ENCODE measurements around the gene SRSF5. TPM values are rescaled to one million over a fixed set of nuclear protein-coding genes. Genes with fewer than 3 reads are reported as not detected.
"Not testable (repeated sequence)": the region's sequence is repeated elsewhere in the genome, so short reads cannot be mapped to it uniquely, and the experiment has no call there.

The SRSF5 gene
- total RNA-seq, 1 donor from 2014 or later: 304 TPM

- Mint-ChIP-seq H3K27ac (no peak overlapping the region), H3K27me3 (ENCODE audit: insufficient read depth) (peaks cover 15% of the 10 kb centered on the region), H3K4me3 (no peak overlapping the region), H3K36me3 (ENCODE audit: low read depth) (no peaks in the 10 kb centered on the region), H3K4me1 (ENCODE audit: low read depth) (no peaks in the 10 kb centered on the region), H3K9me3 (no peaks in the 10 kb centered on the region)
- no peak for DNase-seq (ENCODE audit: low spot score)
- intact Hi-C loops (cut with micrococcal nuclease): no loop called here
Measured at GRCh38 chr14:69797573-69798338, 30.8 kb downstream of the SRSF5 start.

GRCh38 chr14:69798339-69798735 is 31.4 kb downstream of the SRSF5 start:
- no peaks in the 10 kb centered on the region for H3K4me1 Mint-ChIP-seq (ENCODE audit: low read depth)
- no peak overlapping the region for H3K27ac Mint-ChIP-seq
- intact Hi-C loops (cut with micrococcal nuclease): no loop called here
- no peak for DNase-seq (ENCODE audit: low spot score)
- H3K9me3 Mint-ChIP-seq: no peaks in the 10 kb centered on the region
- H3K4me3 Mint-ChIP-seq: no peak overlapping the region
- no peaks in the 10 kb centered on the region for H3K36me3 Mint-ChIP-seq (ENCODE audit: low read depth)
- H3K27me3 Mint-ChIP-seq (ENCODE audit: insufficient read depth): peaks cover 12% of the 10 kb centered on the region

GRCh38 chr14:69803753-69804152 is 36.8 kb downstream of the SRSF5 start:
- no peaks in the 10 kb centered on the region for H3K36me3 Mint-ChIP-seq (ENCODE audit: low read depth)
- intact Hi-C loops (cut with micrococcal nuclease): no loop called here
- DNase-seq (ENCODE audit: low spot score): no peak
- peaks cover 25% of the 10 kb centered on the region for H3K27me3 Mint-ChIP-seq (ENCODE audit: insufficient read depth)
- H3K27ac Mint-ChIP-seq: no peak overlapping the region
- no peak overlapping the region for H3K4me3 Mint-ChIP-seq
- H3K9me3 Mint-ChIP-seq: no peaks in the 10 kb centered on the region
- no peaks in the 10 kb centered on the region for H3K4me1 Mint-ChIP-seq (ENCODE audit: low read depth)

- Mint-ChIP-seq H3K4me1 (ENCODE audit: low read depth) (no peaks in the 10 kb centered on the region), H3K9me3 (no peaks in the 10 kb centered on the region), H3K27ac (no peak overlapping the region), H3K27me3 (ENCODE audit: insufficient read depth) (peaks cover 24% of the 10 kb centered on the region), H3K36me3 (ENCODE audit: low read depth) (no peaks in the 10 kb centered on the region), H3K4me3 (no peak overlapping the region)
- DNase-seq (ENCODE audit: low spot score): no peak
- intact Hi-C loops (cut with micrococcal nuclease): no loop called here
Measured at GRCh38 chr14:69804902-69805301, 38.0 kb downstream of the SRSF5 start.

- no peak for DNase-seq (ENCODE audit: low spot score)
- no peak overlapping the region for H3K4me3 Mint-ChIP-seq
- no peak overlapping the region for H3K27ac Mint-ChIP-seq
- intact Hi-C loops (cut with micrococcal nuclease): no loop called here
- no peaks in the 10 kb centered on the region for H3K36me3 Mint-ChIP-seq (ENCODE audit: low read depth)
- no peaks in the 10 kb centered on the region for H3K4me1 Mint-ChIP-seq (ENCODE audit: low read depth)
- peaks cover 15% of the 10 kb centered on the region for H3K27me3 Mint-ChIP-seq (ENCODE audit: insufficient read depth)
- H3K9me3 Mint-ChIP-seq: no peaks in the 10 kb centered on the region
Measured at GRCh38 chr14:69807192-69807591, 40.2 kb downstream of the SRSF5 start.

GRCh38 chr14:69808919-69809808 is 42.2 kb downstream of the SRSF5 start:
- H3K4me1 Mint-ChIP-seq (ENCODE audit: low read depth): no peaks in the 10 kb centered on the region
- H3K4me3 Mint-ChIP-seq: no peak overlapping the region
- no peak overlapping the region for H3K27ac Mint-ChIP-seq
- H3K27me3 Mint-ChIP-seq (ENCODE audit: insufficient read depth): peaks cover 14% of the 10 kb centered on the region
- intact Hi-C loops (cut with micrococcal nuclease): no loop called here
- H3K36me3 Mint-ChIP-seq (ENCODE audit: low read depth): no peaks in the 10 kb centered on the region
- DNase-seq (ENCODE audit: low spot score): no peak
- H3K9me3 Mint-ChIP-seq: no peaks in the 10 kb centered on the region

- peaks cover 10% of the 10 kb centered on the region for H3K27me3 Mint-ChIP-seq (ENCODE audit: insufficient read depth)
- H3K9me3 Mint-ChIP-seq: no peaks in the 10 kb centered on the region
- no peak overlapping the region for H3K4me3 Mint-ChIP-seq
- no peak for DNase-seq (ENCODE audit: low spot score)
- intact Hi-C loops (cut with micrococcal nuclease): loop anchor here (10.0 kb wide), 1 partner anchor 773 kb away; no protein-coding TSS in a partner anchor
- H3K36me3 Mint-ChIP-seq (ENCODE audit: low read depth): no peaks in the 10 kb centered on the region
- no peaks in the 10 kb centered on the region for H3K4me1 Mint-ChIP-seq (ENCODE audit: low read depth)
- no peak overlapping the region for H3K27ac Mint-ChIP-seq
Measured at GRCh38 chr14:69811227-69811867, 44.4 kb downstream of the SRSF5 start.

GRCh38 chr14:69811868-69812252 is 44.9 kb downstream of the SRSF5 start:
- Mint-ChIP-seq H3K27me3 (ENCODE audit: insufficient read depth) (peaks cover 9% of the 10 kb centered on the region), H3K9me3 (no peaks in the 10 kb centered on the region), H3K4me3 (no peak overlapping the region), H3K4me1 (ENCODE audit: low read depth) (no peaks in the 10 kb centered on the region), H3K36me3 (ENCODE audit: low read depth) (no peaks in the 10 kb centered on the region), H3K27ac (no peak overlapping the region)
- DNase-seq (ENCODE audit: low spot score): no peak
- intact Hi-C loops (cut with micrococcal nuclease): loop anchor here (10.0 kb wide), 1 partner anchor 773 kb away; no protein-coding TSS in a partner anchor

- intact Hi-C loops (cut with micrococcal nuclease): loop anchor here (10.0 kb wide), 1 partner anchor 772 kb away; no protein-coding TSS in a partner anchor
- no peaks in the 10 kb centered on the region for H3K4me1 Mint-ChIP-seq (ENCODE audit: low read depth)
- no peak for DNase-seq (ENCODE audit: low spot score)
- no peaks in the 10 kb centered on the region for H3K36me3 Mint-ChIP-seq (ENCODE audit: low read depth)
- H3K9me3 Mint-ChIP-seq: no peaks in the 10 kb centered on the region
- peaks cover 3% of the 10 kb centered on the region for H3K27me3 Mint-ChIP-seq (ENCODE audit: insufficient read depth)
- H3K4me3 Mint-ChIP-seq: no peak overlapping the region
- no peak overlapping the region for H3K27ac Mint-ChIP-seq
Measured at GRCh38 chr14:69812711-69813110, 45.8 kb downstream of the SRSF5 start.

- H3K27me3 Mint-ChIP-seq (ENCODE audit: insufficient read depth); H3K4me1 Mint-ChIP-seq (ENCODE audit: low read depth); H3K9me3 Mint-ChIP-seq; H3K4me3 Mint-ChIP-seq; DNase-seq (ENCODE audit: low spot score); H3K36me3 Mint-ChIP-seq (ENCODE audit: low read depth); H3K27ac Mint-ChIP-seq: not testable (repeated sequence)
- intact Hi-C loops (cut with micrococcal nuclease): loop anchor here (10.0 kb wide), 1 partner anchor 771 kb away; no protein-coding TSS in a partner anchor
Measured at GRCh38 chr14:69813346-69813745, 46.4 kb downstream of the SRSF5 start.

- Mint-ChIP-seq H3K4me1 (ENCODE audit: low read depth) (peaks cover 5% of the 10 kb centered on the region), H3K27ac (no peak overlapping the region), H3K27me3 (ENCODE audit: insufficient read depth) (peaks cover 6% of the 10 kb centered on the region), H3K36me3 (ENCODE audit: low read depth) (no peaks in the 10 kb centered on the region), H3K9me3 (no peaks in the 10 kb centered on the region), H3K4me3 (no peak overlapping the region)
- intact Hi-C loops (cut with micrococcal nuclease): loop anchor here (10.0 kb wide), 1 partner anchor 770 kb away; no protein-coding TSS in a partner anchor
- no peak for DNase-seq (ENCODE audit: low spot score)
Measured at GRCh38 chr14:69814397-69814796, 47.5 kb downstream of the SRSF5 start.

GRCh38 chr14:69815556-69815955 is 48.6 kb downstream of the SRSF5 start:
- intact Hi-C loops (cut with micrococcal nuclease): loop anchor here (10.0 kb wide), 1 partner anchor 769 kb away; no protein-coding TSS in a partner anchor
- peaks cover 5% of the 10 kb centered on the region for H3K4me1 Mint-ChIP-seq (ENCODE audit: low read depth)
- H3K27me3 Mint-ChIP-seq (ENCODE audit: insufficient read depth): peaks cover 9% of the 10 kb centered on the region
- no peak overlapping the region for H3K27ac Mint-ChIP-seq
- H3K9me3 Mint-ChIP-seq: no peaks in the 10 kb centered on the region
- H3K4me3 Mint-ChIP-seq: no peak overlapping the region
- no peaks in the 10 kb centered on the region for H3K36me3 Mint-ChIP-seq (ENCODE audit: low read depth)
- no peak for DNase-seq (ENCODE audit: low spot score)

Measured in activated T-helper 1 cell treated with anti-CD3 and anti-CD28 coated beads, Interleukin-12 subunit alpha, Interleukin-12 subunit beta, Interleukin-2, Interleukin-4 antibody, amounts not matched to agents 30 ng/mL and 10 ng/mL and 1 ng/mL, durations not matched to agents 14 hours and 24 hours and 36 hours (primary cell).